Adipocyte (in vitro differentiated cells): ENCODE data around the gene NPTX1.

Experiments used
- DNase-seq: peaks from one replicate; pipeline ENCODE4 v3.0.0-alpha.2; 2015; ENCODE audit warnings: low read depth
- H3K27me3 ChIP-seq: replicated peaks from 2 replicates; pipeline ENCODE4 v1.7.0; 2013; ENCODE audit warnings: mild to moderate bottlenecking, low read length, moderate library complexity; ENCODE audit not compliant: control insufficient read depth, insufficient read depth
- H3K36me3 ChIP-seq: 2 replicates; pipeline ENCODE4 v1.7.0; 2013; ENCODE audit warnings: low read length, mild to moderate bottlenecking, moderate library complexity; ENCODE audit not compliant: control insufficient read depth, insufficient read depth, severe bottlenecking
- H3K4me1 ChIP-seq: 2 replicates; pipeline ENCODE4 v1.7.0; 2013; ENCODE audit warnings: mild to moderate bottlenecking, low read length, moderate library complexity; ENCODE audit not compliant: control insufficient read depth, insufficient read depth
- H3K4me3 ChIP-seq: 2 replicates; pipeline ENCODE4 v1.7.0; 2013; ENCODE audit warnings: mild to moderate bottlenecking, low read length, moderate library complexity
- H3K9ac ChIP-seq: 2 replicates; pipeline ENCODE4 v1.7.0; 2013; ENCODE audit warnings: mild to moderate bottlenecking, low read length, moderate library complexity
- H3K9me3 ChIP-seq: 2 replicates; pipeline ENCODE4 v1.7.0; 2013; ENCODE audit warnings: mild to moderate bottlenecking, low read length, moderate library complexity; ENCODE audit not compliant: control insufficient read depth

The NPTX1 gene

GRCh38 chr17:80437532-80437931 lies 38.9 kb downstream of the NPTX1 start:
- no peaks in the 10 kb centered on the region for H3K4me1 ChIP-seq
- no peak overlapping the region for H3K9ac ChIP-seq
- peaks cover 3% of the 10 kb centered on the region for H3K27me3 ChIP-seq
- H3K36me3 ChIP-seq: no peaks in the 10 kb centered on the region
- no peak for DNase-seq
- no peak overlapping the region for H3K4me3 ChIP-seq
- no peaks in the 10 kb centered on the region for H3K9me3 ChIP-seq

DNA sequence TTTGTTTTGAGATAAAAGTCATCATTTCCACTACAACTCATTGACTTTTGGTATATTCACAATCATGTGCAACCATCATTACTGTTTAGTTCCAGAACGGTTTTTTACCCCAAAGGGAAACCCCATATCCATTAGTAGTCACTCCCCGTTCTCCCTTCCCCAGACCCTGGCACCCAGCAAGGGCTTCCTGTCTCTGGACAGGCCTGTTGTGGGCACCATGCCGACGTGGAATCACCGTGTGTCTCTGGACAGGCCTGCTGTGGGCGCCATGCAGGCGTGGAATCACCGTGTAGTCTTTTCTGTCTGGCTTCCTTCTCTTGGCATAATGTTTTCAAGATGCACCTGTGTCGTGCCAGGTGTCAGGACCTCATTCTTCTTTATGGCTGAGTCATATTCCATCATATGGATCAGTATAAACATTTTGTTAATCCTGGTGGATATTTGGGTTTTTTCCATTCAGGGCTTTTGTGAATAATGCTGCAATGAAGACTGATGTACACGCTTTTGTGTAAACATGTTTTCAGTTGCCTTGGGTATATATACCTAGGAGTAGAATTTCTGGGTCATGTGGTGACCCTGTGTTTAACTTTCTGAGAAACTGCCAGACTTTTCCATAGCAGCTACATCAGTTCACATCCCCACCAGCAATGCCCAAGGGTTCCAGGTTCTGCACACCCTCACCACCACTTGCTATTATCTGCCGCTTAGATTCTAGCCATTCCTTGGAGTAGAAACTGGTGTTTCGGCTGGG lies 42.3 kb downstream of the NPTX1 start:
- Histone ChIP-seq H3K9ac (no peak overlapping the region), H3K9me3 (no peaks in the 10 kb centered on the region), H3K4me3 (no peak overlapping the region)

DNA sequence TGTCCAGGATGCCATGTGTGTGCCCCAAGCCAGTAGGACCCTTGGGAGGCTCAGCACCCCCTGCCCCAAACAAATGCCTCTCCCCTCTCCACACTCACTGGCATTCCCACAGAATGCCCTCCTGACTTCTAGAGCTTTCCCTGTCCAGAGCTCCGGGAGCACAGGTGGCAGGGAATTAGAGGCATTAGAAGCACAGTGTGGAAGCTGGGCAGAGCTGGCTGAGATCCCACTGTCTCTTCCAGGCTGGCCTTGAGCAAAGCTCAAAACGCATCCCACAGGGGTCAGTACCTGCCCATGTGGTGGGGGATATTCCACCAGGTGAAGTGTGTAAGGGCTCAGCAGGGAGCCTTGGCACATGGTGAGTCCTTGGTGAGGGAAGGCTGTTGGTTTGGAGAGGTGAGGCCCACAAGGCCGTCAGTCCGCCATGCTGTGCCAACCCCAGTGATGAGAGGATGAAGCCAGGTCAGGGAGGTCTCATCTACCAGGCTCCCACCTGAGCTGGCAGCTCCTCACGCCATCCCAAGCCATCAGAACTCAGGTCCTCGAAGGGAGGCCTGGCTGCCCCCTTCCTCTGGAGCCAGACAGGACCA lies 43.4 kb downstream of the NPTX1 start:
- Histone ChIP-seq H3K9me3 (no peaks in the 10 kb centered on the region), H3K9ac (no peak overlapping the region), H3K36me3 (peaks cover 10% of the 10 kb centered on the region), H3K4me3 (no peak overlapping the region), H3K4me1 (no peaks in the 10 kb centered on the region), H3K27me3 (no peaks in the 10 kb centered on the region)
- no peak for DNase-seq

More for the DNA sequence above, 42.3 kb downstream of the NPTX1 start:
- Histone ChIP-seq H3K36me3 (peaks cover 4% of the 10 kb centered on the region), H3K4me1 (no peaks in the 10 kb centered on the region), H3K27me3 (no peaks in the 10 kb centered on the region)
- DNase-seq: no peak

DNA sequence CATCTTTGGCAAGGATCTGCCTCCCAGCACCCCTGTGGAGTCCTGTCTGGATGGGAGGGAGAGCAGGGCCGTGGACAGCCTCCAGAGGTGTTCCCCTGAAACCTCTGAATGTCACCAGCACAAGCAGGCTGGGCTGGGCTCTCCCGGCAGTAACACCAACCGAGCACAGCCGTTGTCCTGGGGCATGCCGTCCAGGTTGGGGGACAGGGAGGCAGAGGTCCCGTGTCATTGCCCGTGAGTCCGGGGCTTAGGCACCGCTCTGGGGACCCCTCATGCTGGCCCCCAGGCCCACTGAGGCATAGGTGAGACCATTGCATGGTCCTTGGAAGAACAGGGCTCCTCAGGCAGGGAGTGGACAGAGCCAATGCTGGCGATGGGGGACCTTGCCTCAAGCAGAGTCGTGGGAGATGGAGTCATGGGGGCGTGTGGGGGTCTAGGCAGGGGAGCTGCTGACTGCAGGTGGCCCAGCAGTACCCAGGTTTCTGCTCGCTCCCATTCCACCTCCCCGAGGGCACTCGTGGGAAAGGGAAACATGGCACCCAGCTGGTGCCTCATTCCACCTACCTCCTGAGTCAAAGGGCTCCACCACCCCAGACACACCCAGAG lies 44.0 kb downstream of the NPTX1 start:
- H3K27me3 ChIP-seq: no peaks in the 10 kb centered on the region
- no peak for DNase-seq
- H3K4me1 ChIP-seq: no peaks in the 10 kb centered on the region
- no peaks in the 10 kb centered on the region for H3K9me3 ChIP-seq
- H3K36me3 ChIP-seq: peaks cover 10% of the 10 kb centered on the region
- H3K9ac ChIP-seq: no peak overlapping the region
- H3K4me3 ChIP-seq: no peak overlapping the region

- H3K9ac ChIP-seq: no peak overlapping the region
- H3K27me3 ChIP-seq: no peaks in the 10 kb centered on the region
- no peaks in the 10 kb centered on the region for H3K4me1 ChIP-seq
- H3K36me3 ChIP-seq: peaks cover 10% of the 10 kb centered on the region
- no peak overlapping the region for H3K4me3 ChIP-seq
- H3K9me3 ChIP-seq: no peaks in the 10 kb centered on the region
- DNase-seq: no peak
These were observed 44.9 kb downstream of the NPTX1 start for GRCh38 chr17:80431246-80432195.

GRCh38 chr17:80430446-80431245 lies 45.8 kb downstream of the NPTX1 start:
- H3K9ac ChIP-seq: no peak overlapping the region
- DNase-seq: no peak

GRCh38 chr17:80429356-80430275 lies 46.8 kb downstream of the NPTX1 start:
- Histone ChIP-seq H3K9ac (no peak overlapping the region), H3K27me3 (no peaks in the 10 kb centered on the region), H3K36me3 (peaks cover 10% of the 10 kb centered on the region), H3K4me3 (no peak overlapping the region), H3K9me3 (no peaks in the 10 kb centered on the region), H3K4me1 (no peaks in the 10 kb centered on the region)
- no peak for DNase-seq

More at GRCh38 chr17:80430446-80431245, 45.8 kb downstream of the NPTX1 start:
- Histone ChIP-seq H3K27me3 (no peaks in the 10 kb centered on the region), H3K4me3 (no peak overlapping the region), H3K9me3 (no peaks in the 10 kb centered on the region), H3K36me3 (peaks cover 10% of the 10 kb centered on the region), H3K4me1 (no peaks in the 10 kb centered on the region)

- DNase-seq: no peak
- Histone ChIP-seq H3K9ac (no peak overlapping the region), H3K4me1 (no peaks in the 10 kb centered on the region), H3K4me3 (no peak overlapping the region), H3K9me3 (no peaks in the 10 kb centered on the region), H3K27me3 (no peaks in the 10 kb centered on the region), H3K36me3 (peaks cover 10% of the 10 kb centered on the region)
These were observed 47.6 kb downstream of the NPTX1 start for GRCh38 chr17:80428796-80429195.

DNA sequence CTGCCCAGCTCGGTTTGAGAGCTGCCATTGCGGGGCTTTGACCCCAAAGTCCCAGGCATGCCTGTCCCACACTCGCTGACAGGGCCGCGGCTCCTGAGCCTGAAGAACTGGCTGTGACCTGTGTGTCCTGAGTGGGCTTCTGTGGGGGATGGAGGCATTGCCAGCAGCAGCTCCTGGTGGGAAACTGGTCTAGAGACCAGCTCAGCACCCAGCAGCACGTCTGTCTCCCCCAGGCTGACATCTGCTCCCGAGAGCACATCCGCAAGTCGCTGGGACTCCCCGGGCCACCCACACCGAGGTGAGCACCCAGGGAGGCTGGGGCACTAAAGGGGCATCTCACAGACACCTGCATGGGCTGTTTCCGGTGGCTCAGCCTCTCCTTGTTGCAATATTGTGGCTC lies 48.0 kb downstream of the NPTX1 start:
- no peaks in the 10 kb centered on the region for H3K27me3 ChIP-seq
- H3K9ac ChIP-seq: no peak overlapping the region
- no peaks in the 10 kb centered on the region for H3K9me3 ChIP-seq
- H3K4me1 ChIP-seq: no peaks in the 10 kb centered on the region
- H3K4me3 ChIP-seq: no peak overlapping the region
- DNase-seq: no peak
- peaks cover 10% of the 10 kb centered on the region for H3K36me3 ChIP-seq
